Spleen (tissue), 11 donors: ENCODE data around the gene RFX2. TPM values are rescaled to one million over a fixed set of nuclear protein-coding genes. Genes with fewer than 3 reads are reported as not detected.

ENCODE experiments used
- DNase-seq: peaks from one replicate; pipeline ENCODE4 v3.0.0-alpha.2; 2020
- H3K27ac ChIP-seq, 8 donors: fragments of 200-600 bp; sonication (generic) in 7 of 8; 1 replicate in 4 of 8; 2 replicates in 4 of 8; pipeline versions ENCODE4 v1.5.0 to v1.8.0; 2016 to 2021; ENCODE audit warnings: inconsistent platforms in 4 of 8, mild to moderate bottlenecking in 4 of 8, moderate library complexity in 1 of 8
- H3K27me3 ChIP-seq, 7 donors: fragments of 200-600 bp; sonication (generic) in 6 of 7; replicated peaks in 1 of 7; 1 replicate in 4 of 7; 2 replicates in 3 of 7; pipeline versions ENCODE4 v1.5.0 to v1.8.0; 2016 to 2021; ENCODE audit warnings: inconsistent platforms in 3 of 7, mild to moderate bottlenecking in 1 of 7
- H3K36me3 ChIP-seq, 6 donors: fragments of 200-600 bp; sonication (generic) in 5 of 6; 1 replicate in 4 of 6; 2 replicates in 2 of 6; pipeline versions ENCODE4 v1.5.0 to v1.8.0; 2016 to 2021; ENCODE audit warnings: inconsistent platforms in 2 of 6
- H3K4me1 ChIP-seq, 6 donors: fragments of 200-600 bp; sonication (generic) in 5 of 6; 1 replicate in 3 of 6; 2 replicates in 3 of 6; pipeline versions ENCODE4 v1.5.0 to v1.8.0; 2016 to 2021; ENCODE audit warnings: inconsistent platforms in 3 of 6
- H3K4me3 ChIP-seq, 8 donors: fragments of 200-600 bp; sonication (generic) in 7 of 8; 1 replicate in 4 of 8; 2 replicates in 4 of 8; pipeline versions ENCODE4 v1.5.0 to v1.8.0; 2016 to 2021; ENCODE audit warnings: inconsistent platforms in 4 of 8, mild to moderate bottlenecking in 4 of 8, moderate library complexity in 2 of 8
- H3K9me3 ChIP-seq, 8 donors: fragments of 200-600 bp; sonication (generic) in 7 of 8; 1 replicate in 4 of 8; 2 replicates in 4 of 8; pipeline versions ENCODE4 v1.5.0 to v1.8.0; 2016 to 2021; ENCODE audit warnings: inconsistent platforms in 4 of 8
- POLR2A ChIP-seq, 3 donors: fragments of 450-650 bp; IDR thresholded peaks; one replicate each; pipeline ENCODE4 v1.5.1; 2017; ENCODE audit warnings: antibody characterized with exemption in 3 of 3, mild to moderate bottlenecking in 1 of 3
- POLR2AphosphoS5 ChIP-seq, 3 donors: sonication (generic); formaldehyde crosslinking; IDR thresholded peaks; one replicate each; pipeline ENCODE4 v1.5.1; 2017; ENCODE audit warnings: antibody characterized with exemption in 3 of 3
- WGBS, 5 donors: extraction: QIAGEN DNeasy Blood & Tissue Kit in 3 of 5; methylation state at CpG; one replicate each; pipeline versions ENCODE4 v1.1.5 to v1.1.7; 2013 to 2018; 5-methylcytosine and 5-hydroxymethylcytosine counted together
- intact Hi-C: fragments of 100-400 bp; cut with DNase I; formaldehyde crosslinking; loops from one replicate; pipeline ENCODE4 v1.15.0; 2023; ENCODE audit warnings: low total_unique reads
- polyA plus RNA-seq, 3 donors: library from polyadenylated mRNA; stranded (reverse); fragments of 200-250 nt; gene quantifications; one replicate each; pipeline ENCODE4 v1.2.1, GENCODE V29; 2013
- total RNA-seq, 7 donors: library from RNA; depleted of rRNA in 3 of 7; stranded (reverse); fragments of >200 nt in 3 of 7; fragmentation: NEBNext Ultra II Directional in 4 of 7; extraction: Animal tissue kit (Norgen Biotek cat#: 25700) in 4 of 7; gene quantifications; one replicate each; pipeline versions ENCODE4 v1.1.0 to v1.2.1, GENCODE V29; 2016 to 2021
- TF ChIP-seq, protein P1 (sequence below), 11 experiments: fragments of 200-600 bp in 7 of 11; fragments of 450-650 bp in 4 of 11; sonication (generic) in 4 of 11; IDR thresholded peaks in 8 of 11; conservative IDR thresholded peaks in 3 of 11; 1 replicate in 7 of 11; 2 replicates in 4 of 11; pipeline versions ENCODE4 v1.4.0 to v1.8.0; 2016 to 2021; ENCODE audit warnings: antibody characterized with exemption in 11 of 11, inconsistent platforms in 4 of 11, mild to moderate bottlenecking in 1 of 11
- donor health status: healthy with polysubstance abuse.
- donor health status: DM: no; HTN: no; CAD: no; lungs with moderate emphysema.
- donor health status: DM: no; HTN: no; CAD: no.
- donor health status: Bipolar disorder and iron deficiency.
- donor health status: healthy.
- donor health status: DM: no; HTN: no; CAD: no.
- donor health status: DM: yes; HTN: yes; CAD: no.

RFX2 gene
- total and polyA plus RNA-seq, 10 donors, result 1.1 to 15.8 (median 7.8) TPM

DNA sequence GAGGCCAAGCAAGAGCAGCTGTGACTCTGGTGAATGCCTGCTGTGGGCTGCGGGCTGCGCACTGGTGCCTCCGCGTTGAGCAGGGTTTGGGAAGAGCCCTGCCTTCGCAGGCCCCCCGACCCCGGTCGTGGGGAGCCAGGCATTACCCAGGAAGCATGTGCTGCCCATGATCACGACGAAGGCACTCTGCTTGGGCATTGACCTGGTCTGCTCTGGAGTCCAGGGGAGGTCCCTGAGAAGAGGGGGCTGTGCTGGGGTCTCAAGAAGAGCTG lies 151.5 kb downstream of the RFX2 start:
- H3K9me3 ChIP-seq, result no peaks in the 10 kb centered on the region
- WGBS, 5 donors, result 59 to 93% (median 88%) methylated on average over 5 to 10 of the region's 10 CpGs
- H3K4me3 ChIP-seq, result no peak overlapping the region
- intact Hi-C loops, result no loop called here
- no peaks in the 10 kb centered on the region for H3K27me3 ChIP-seq
- peaks cover 0 to 26% (median 0%) of the 10 kb centered on the region in 6 donors for H3K36me3 ChIP-seq
- H3K27ac ChIP-seq, result peak overlapping the region in 5 of 8 donors; percentile 39 to 90 (median 83)
- no peak for DNase-seq
- H3K4me1 ChIP-seq, result peaks cover 62 to 100% (median 91%) of the 10 kb centered on the region in 6 donors
- TF ChIP-seq POLR2A (IDR thresholded peaks at IDR 0.05), result no peak
- TF ChIP-seq, protein P1, sequence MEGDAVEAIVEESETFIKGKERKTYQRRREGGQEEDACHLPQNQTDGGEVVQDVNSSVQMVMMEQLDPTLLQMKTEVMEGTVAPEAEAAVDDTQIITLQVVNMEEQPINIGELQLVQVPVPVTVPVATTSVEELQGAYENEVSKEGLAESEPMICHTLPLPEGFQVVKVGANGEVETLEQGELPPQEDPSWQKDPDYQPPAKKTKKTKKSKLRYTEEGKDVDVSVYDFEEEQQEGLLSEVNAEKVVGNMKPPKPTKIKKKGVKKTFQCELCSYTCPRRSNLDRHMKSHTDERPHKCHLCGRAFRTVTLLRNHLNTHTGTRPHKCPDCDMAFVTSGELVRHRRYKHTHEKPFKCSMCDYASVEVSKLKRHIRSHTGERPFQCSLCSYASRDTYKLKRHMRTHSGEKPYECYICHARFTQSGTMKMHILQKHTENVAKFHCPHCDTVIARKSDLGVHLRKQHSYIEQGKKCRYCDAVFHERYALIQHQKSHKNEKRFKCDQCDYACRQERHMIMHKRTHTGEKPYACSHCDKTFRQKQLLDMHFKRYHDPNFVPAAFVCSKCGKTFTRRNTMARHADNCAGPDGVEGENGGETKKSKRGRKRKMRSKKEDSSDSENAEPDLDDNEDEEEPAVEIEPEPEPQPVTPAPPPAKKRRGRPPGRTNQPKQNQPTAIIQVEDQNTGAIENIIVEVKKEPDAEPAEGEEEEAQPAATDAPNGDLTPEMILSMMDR (IDR thresholded peaks at IDR 0.05 in 8 of 11, conservative IDR thresholded peaks at IDR 0.05 in 3 of 11), result no peak
- TF ChIP-seq POLR2AphosphoS5 (IDR thresholded peaks at IDR 0.05), result no peak

DNA sequence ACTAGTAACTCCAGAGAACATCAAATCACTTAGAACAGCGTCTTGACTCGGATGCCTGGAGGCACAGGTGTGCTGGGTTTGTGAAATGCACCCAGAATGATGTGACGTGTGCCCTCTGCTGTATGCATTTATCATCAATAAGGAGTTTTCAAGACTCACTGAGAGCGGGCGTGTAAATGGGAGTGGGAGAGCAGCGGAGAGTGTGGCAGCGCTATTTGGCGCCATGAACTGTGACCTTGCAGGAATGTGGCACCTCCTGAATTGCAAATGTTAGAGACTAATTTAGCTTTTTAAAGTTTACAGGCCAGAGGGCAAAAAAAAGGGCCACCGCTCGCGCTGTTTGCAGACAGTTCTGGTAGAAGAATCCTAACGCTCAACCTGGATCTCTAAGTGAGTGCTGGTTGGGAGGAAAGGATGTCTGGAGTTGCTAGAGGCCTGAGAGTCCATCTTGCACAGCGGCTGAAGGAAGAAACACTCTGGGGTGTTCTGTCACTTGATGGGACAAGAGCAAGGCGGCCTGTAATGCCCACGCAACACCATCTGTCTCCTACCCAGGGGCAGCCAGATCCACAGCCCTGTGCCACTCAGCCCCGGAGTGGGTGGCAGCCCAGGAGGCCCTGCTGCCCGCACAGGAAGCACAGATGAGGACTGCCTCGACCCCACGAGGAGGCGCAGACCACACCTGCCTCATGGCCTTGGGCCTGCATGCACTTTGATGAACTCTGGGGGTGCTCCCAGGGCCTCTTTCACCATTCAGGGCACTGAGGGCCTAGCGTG lies 152.0 kb downstream of the RFX2 start:
- WGBS, 5 donors, result 78 to 91% (median 81%) methylated on average over 16 to 21 of the region's 21 CpGs
- Histone ChIP-seq H3K9me3 (no peaks in the 10 kb centered on the region), H3K4me1 (peaks cover 67 to 100% (median 91%) of the 10 kb centered on the region in 6 donors), H3K36me3 (peaks cover 0 to 26% (median 0%) of the 10 kb centered on the region in 6 donors), H3K27ac (peak overlapping the region in 5 of 8 donors; percentile 39 to 90 (median 83)), H3K27me3 (no peaks in the 10 kb centered on the region), H3K4me3 (no peak overlapping the region)
- intact Hi-C loops, result no loop called here
- no peak for DNase-seq
- TF ChIP-seq, protein P1 (IDR thresholded peaks at IDR 0.05 in 8 of 11, conservative IDR thresholded peaks at IDR 0.05 in 3 of 11), result no peak
- TF ChIP-seq POLR2A (IDR thresholded peaks at IDR 0.05) (no peak), POLR2AphosphoS5 (IDR thresholded peaks at IDR 0.05) (peak in 1 of 3 donors; percentile 47)

DNA sequence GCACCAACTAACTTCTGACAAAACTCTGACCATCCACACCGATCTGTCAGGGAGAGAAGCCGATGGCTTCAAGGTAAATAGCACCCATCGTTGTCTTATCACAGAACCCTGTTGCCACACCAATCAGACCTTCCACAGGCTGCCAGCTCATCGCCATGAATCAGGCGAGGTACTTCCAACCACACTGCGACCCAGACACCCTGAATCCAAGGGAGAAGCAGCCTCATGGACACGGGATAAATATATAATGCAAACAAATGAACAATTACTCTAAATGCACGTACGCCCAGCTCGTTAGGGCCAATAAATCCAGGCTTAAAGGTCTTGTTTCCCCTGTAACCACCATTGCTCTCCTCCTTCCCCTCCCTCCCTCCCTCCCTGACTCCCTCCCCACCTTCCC lies 153.1 kb downstream of the RFX2 start:
- Histone ChIP-seq H3K9me3 (no peaks in the 10 kb centered on the region), H3K36me3 (peaks cover 0 to 26% (median 0%) of the 10 kb centered on the region in 6 donors), H3K4me1 (peaks cover 68 to 100% (median 91%) of the 10 kb centered on the region in 6 donors), H3K27me3 (no peaks in the 10 kb centered on the region), H3K4me3 (no peak overlapping the region), H3K27ac (no peak overlapping the region)
- DNase-seq, result no peak
- 84 to 92% (median 88%) methylated on average over 10 of the region's 10 CpGs for WGBS, 5 donors
- intact Hi-C loops, result no loop called here
- TF ChIP-seq, protein P1 (IDR thresholded peaks at IDR 0.05 in 8 of 11, conservative IDR thresholded peaks at IDR 0.05 in 3 of 11), result no peak
- no peak for TF ChIP-seq POLR2A (IDR thresholded peaks at IDR 0.05)
- no peak for TF ChIP-seq POLR2AphosphoS5 (IDR thresholded peaks at IDR 0.05)

DNA sequence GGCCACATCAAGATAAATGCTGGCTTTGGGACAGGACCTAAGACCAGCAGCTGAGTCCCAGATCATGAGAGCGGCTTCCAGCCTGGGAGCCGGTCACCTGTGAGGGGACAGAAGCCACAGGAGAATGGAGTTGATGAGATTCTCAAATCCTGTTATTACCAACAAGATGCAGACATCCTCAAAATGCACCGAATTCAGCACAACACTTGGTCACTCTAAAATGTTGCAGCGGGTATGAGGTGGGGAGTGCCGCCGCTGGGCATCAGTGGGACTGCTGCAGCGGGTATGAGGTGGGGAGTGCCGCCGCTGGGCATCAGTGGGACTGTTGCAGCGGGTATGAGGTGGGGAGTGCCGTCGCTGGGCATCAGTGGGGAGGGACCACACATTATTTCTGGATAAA lies 153.6 kb downstream of the RFX2 start:
- Histone ChIP-seq H3K9me3 (no peaks in the 10 kb centered on the region), H3K27me3 (no peaks in the 10 kb centered on the region), H3K36me3 (peaks cover 0 to 28% (median 0%) of the 10 kb centered on the region in 6 donors), H3K4me3 (no peak overlapping the region), H3K27ac (peak overlapping the region in 1 of 8 donors; percentile 7), H3K4me1 (peaks cover 68 to 100% (median 91%) of the 10 kb centered on the region in 6 donors)
- no peak for DNase-seq
- TF ChIP-seq, protein P1 (IDR thresholded peaks at IDR 0.05 in 8 of 11, conservative IDR thresholded peaks at IDR 0.05 in 3 of 11), result no peak
- TF ChIP-seq POLR2A (IDR thresholded peaks at IDR 0.05) (no peak), POLR2AphosphoS5 (IDR thresholded peaks at IDR 0.05) (no peak)
- WGBS, 5 donors, result 88 to 96% (median 95%) methylated on average over 12 of the region's 12 CpGs
- intact Hi-C loops, result no loop called here
